Endodermal cell (in vitro differentiated cells): Measurements from ENCODE around the gene DPP10. TPM values are rescaled to one million over a fixed set of nuclear protein-coding genes. Genes with fewer than 3 reads are reported as not detected.

Experiments used
- DNase-seq: peaks from one replicate; pipeline ENCODE4 v3.0.0-alpha.2; 2017
- H3K27ac ChIP-seq: 2 replicates; pipeline ENCODE4 v1.5.1; 2013; ENCODE audit warnings: mild to moderate bottlenecking, low read depth, low read length, moderate library complexity
- H3K27me3 ChIP-seq: 2 replicates; pipeline ENCODE4 v1.6.1; 2013; ENCODE audit warnings: mild to moderate bottlenecking, low read length, moderate library complexity; ENCODE audit not compliant: insufficient read depth, control insufficient read depth, poor library complexity, severe bottlenecking
- H3K36me3 ChIP-seq: 2 replicates; pipeline ENCODE4 v1.7.0; 2013; ENCODE audit warnings: mild to moderate bottlenecking, low read length, moderate library complexity; ENCODE audit not compliant: control insufficient read depth, insufficient read depth
- H3K4me1 ChIP-seq: one replicate; pipeline ENCODE4 v1.7.0; 2013; ENCODE audit warnings: low read length; ENCODE audit not compliant: control insufficient read depth, insufficient read depth
- H3K4me3 ChIP-seq: 2 replicates; pipeline ENCODE4 v1.5.1; 2013; ENCODE audit warnings: mild to moderate bottlenecking, low read length, moderate library complexity
- H3K9ac ChIP-seq: 2 replicates; pipeline ENCODE4 v1.6.1; 2013; ENCODE audit warnings: mild to moderate bottlenecking, low read length, moderate library complexity; ENCODE audit not compliant: poor library complexity, severe bottlenecking; ENCODE audit errors: extremely low read depth
- H3K9me3 ChIP-seq: 2 replicates; pipeline ENCODE4 v1.6.1; 2013; ENCODE audit warnings: mild to moderate bottlenecking, low read length, moderate library complexity; ENCODE audit not compliant: control insufficient read depth
- H3K27ac Mint-ChIP-seq: 2 replicates; pipeline ENCODE4 v1.8.0; 2020; ENCODE audit warnings: mixed read lengths
- H3K27me3 Mint-ChIP-seq: 2 replicates; pipeline ENCODE4 v1.8.0; 2021; ENCODE audit warnings: mild to moderate bottlenecking, mixed read lengths; ENCODE audit not compliant: insufficient read depth
- H3K36me3 Mint-ChIP-seq: 2 replicates; pipeline ENCODE4 v1.8.0; 2020; ENCODE audit warnings: low read depth, mixed read lengths
- H3K4me1 Mint-ChIP-seq: 2 replicates; pipeline ENCODE4 v1.8.0; 2020; ENCODE audit warnings: mixed read lengths
- H3K4me3 Mint-ChIP-seq: 2 replicates; pipeline ENCODE4 v1.8.0; 2020; ENCODE audit warnings: mild to moderate bottlenecking, moderate library complexity, mixed read lengths
- H3K9me3 Mint-ChIP-seq: 2 replicates; pipeline ENCODE4 v1.8.0; 2020; ENCODE audit warnings: mild to moderate bottlenecking, mixed read lengths
- CTCF ChIP-seq: fragments of 200-600 bp; sonication (generic); conservative IDR thresholded peaks from 2 replicates; pipeline ENCODE4 v1.5.0; 2021; ENCODE audit warnings: antibody characterized with exemption, mild to moderate bottlenecking
- WGBS, 2 experiments: methylation state at CpG; one replicate each; pipeline versions ENCODE4 v1.1.5 to v1.1.7; 2013; ENCODE audit warnings: missing lambda C conversion rate in 2 of 2, mixed read lengths in 1 of 2; ENCODE audit not compliant: insufficient coverage in 1 of 2, insufficient read length in 1 of 2; 5-methylcytosine and 5-hydroxymethylcytosine counted together
- total RNA-seq, 2 donors: library from RNA; stranded (reverse); fragmentation: NEBNext Ultra II Directional in 1 of 2; extraction: Animal tissue kit (Norgen Biotek cat#: 25700) in 1 of 2; gene quantifications; 2 replicates in 1 of 2; 3 replicates in 1 of 2; pipeline ENCODE4 v1.2.1, GENCODE V29; 2021

Gene DPP10
- total RNA-seq, 2 donors from 2014 or later: 8.2 to 19.2 TPM

- no peaks in the 10 kb centered on the region for H3K36me3 Mint-ChIP-seq
- Histone ChIP-seq H3K27ac (no peak overlapping the region), H3K9ac (no peak overlapping the region), H3K36me3 (no peaks in the 10 kb centered on the region), H3K4me1 (no peaks in the 10 kb centered on the region), H3K27me3 (peaks cover 6% of the 10 kb centered on the region), H3K9me3 (no peaks in the 10 kb centered on the region), H3K4me3 (no peak overlapping the region)
- WGBS, 2 experiments: no CpG with 5 or more reads among the region's 1 CpG
- H3K27ac Mint-ChIP-seq: no peak overlapping the region
- no peaks in the 10 kb centered on the region for H3K9me3 Mint-ChIP-seq
- DNase-seq: no peak
- no peak for TF ChIP-seq CTCF
- peaks cover 4% of the 10 kb centered on the region for H3K27me3 Mint-ChIP-seq
- no peak overlapping the region for H3K4me3 Mint-ChIP-seq
- H3K4me1 Mint-ChIP-seq: peaks cover 4% of the 10 kb centered on the region
Measured at GRCh38 chr2:115305712-115306111, 863.3 kb downstream of the DPP10 start.

DNA sequence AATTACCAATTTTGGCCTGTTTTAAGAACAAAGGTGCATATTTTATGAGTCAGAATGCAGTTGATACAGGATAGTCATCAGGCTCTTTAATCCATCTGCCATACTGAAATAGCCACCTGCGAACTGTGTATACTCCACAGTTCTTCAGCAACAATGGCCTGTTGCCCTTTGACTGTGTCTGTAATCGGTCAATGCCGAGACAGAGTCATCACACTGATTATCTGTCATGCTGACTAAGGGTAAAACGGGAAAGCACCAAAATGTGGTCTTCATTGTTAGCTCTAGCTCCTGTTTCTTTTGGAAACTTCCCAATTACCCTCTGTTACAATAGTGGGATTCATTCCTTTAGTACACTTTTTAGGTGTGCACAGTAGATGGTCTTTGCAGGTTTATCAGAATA, 871.7 kb downstream of the DPP10 start:
- DNase-seq: no peak
- no peaks in the 10 kb centered on the region for H3K9me3 Mint-ChIP-seq
- no peak for TF ChIP-seq CTCF
- H3K36me3 Mint-ChIP-seq: no peaks in the 10 kb centered on the region
- no peak overlapping the region for H3K27ac Mint-ChIP-seq
- no peaks in the 10 kb centered on the region for H3K4me1 ChIP-seq
- H3K27me3 ChIP-seq: no peaks in the 10 kb centered on the region
- 87 to 92% methylated on average over 4 of the region's 4 CpGs for WGBS, 2 experiments
- no peaks in the 10 kb centered on the region for H3K36me3 ChIP-seq
- H3K27ac ChIP-seq: peak overlapping the region; percentile 33
- H3K27me3 Mint-ChIP-seq: no peaks in the 10 kb centered on the region
- no peak overlapping the region for H3K9ac ChIP-seq
- no peak overlapping the region for H3K4me3 Mint-ChIP-seq
- no peaks in the 10 kb centered on the region for H3K4me1 Mint-ChIP-seq
- no peaks in the 10 kb centered on the region for H3K9me3 ChIP-seq
- H3K4me3 ChIP-seq: no peak overlapping the region

- Mint-ChIP-seq H3K4me3 (no peak overlapping the region), H3K27ac (no peak overlapping the region), H3K9me3 (peaks cover 14% of the 10 kb centered on the region), H3K36me3 (no peaks in the 10 kb centered on the region), H3K27me3 (no peaks in the 10 kb centered on the region), H3K4me1 (peaks cover 4% of the 10 kb centered on the region)
- no peak for DNase-seq
- H3K4me1 ChIP-seq: no peaks in the 10 kb centered on the region
- H3K36me3 ChIP-seq: no peaks in the 10 kb centered on the region
- 100% methylated on average over 1 of the region's 1 CpG; no CpG with 5 or more reads in 1 of the 2 experiments for WGBS, 2 experiments
- no peak overlapping the region for H3K4me3 ChIP-seq
- no peaks in the 10 kb centered on the region for H3K27me3 ChIP-seq
- H3K9ac ChIP-seq: no peak overlapping the region
- no peaks in the 10 kb centered on the region for H3K9me3 ChIP-seq
- H3K27ac ChIP-seq: no peak overlapping the region
- no peak for TF ChIP-seq CTCF
Measured at GRCh38 chr2:115327061-115327460, 884.6 kb downstream of the DPP10 start.
